Cardiac fibroblast (primary cell): ENCODE results near the gene RASL10A.

ENCODE experiments used
- DNase-seq, 2 donors: peaks; one replicate each; pipeline versions ENCODE4 v3.0.0 to v3.0.0-alpha.2; 2010; ENCODE audit warnings: low read depth in 2 of 2
- H3K4me3 ChIP-seq, 2 donors: replicated peaks in 1 of 2; 1 replicate in 1 of 2; 2 replicates in 1 of 2; pipeline ENCODE4 v1.5.1; 2011; ENCODE audit warnings: low read depth in 2 of 2, low read length in 2 of 2, mild to moderate bottlenecking in 2 of 2, moderate library complexity in 1 of 2
- TF ChIP-seq, protein P1 (sequence below): IDR thresholded peaks from one replicate; pipeline ENCODE4 v1.5.1; 2011; ENCODE audit warnings: low read depth, mild to moderate bottlenecking, low read length, inconsistent platforms

The RASL10A gene

GRCh38 chr22:29339381-29340235, 24.1 kb upstream of the RASL10A start:
- TF ChIP-seq, protein P1, sequence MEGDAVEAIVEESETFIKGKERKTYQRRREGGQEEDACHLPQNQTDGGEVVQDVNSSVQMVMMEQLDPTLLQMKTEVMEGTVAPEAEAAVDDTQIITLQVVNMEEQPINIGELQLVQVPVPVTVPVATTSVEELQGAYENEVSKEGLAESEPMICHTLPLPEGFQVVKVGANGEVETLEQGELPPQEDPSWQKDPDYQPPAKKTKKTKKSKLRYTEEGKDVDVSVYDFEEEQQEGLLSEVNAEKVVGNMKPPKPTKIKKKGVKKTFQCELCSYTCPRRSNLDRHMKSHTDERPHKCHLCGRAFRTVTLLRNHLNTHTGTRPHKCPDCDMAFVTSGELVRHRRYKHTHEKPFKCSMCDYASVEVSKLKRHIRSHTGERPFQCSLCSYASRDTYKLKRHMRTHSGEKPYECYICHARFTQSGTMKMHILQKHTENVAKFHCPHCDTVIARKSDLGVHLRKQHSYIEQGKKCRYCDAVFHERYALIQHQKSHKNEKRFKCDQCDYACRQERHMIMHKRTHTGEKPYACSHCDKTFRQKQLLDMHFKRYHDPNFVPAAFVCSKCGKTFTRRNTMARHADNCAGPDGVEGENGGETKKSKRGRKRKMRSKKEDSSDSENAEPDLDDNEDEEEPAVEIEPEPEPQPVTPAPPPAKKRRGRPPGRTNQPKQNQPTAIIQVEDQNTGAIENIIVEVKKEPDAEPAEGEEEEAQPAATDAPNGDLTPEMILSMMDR: no peak

GRCh38 chr22:29338398-29338797, 22.9 kb upstream of the RASL10A start:
- no peak overlapping the region for H3K4me3 ChIP-seq
- TF ChIP-seq, protein P1: no peak
- no peak for DNase-seq

More at GRCh38 chr22:29339381-29340235, 24.1 kb upstream of the RASL10A start:
- no peak for DNase-seq
- no peak overlapping the region for H3K4me3 ChIP-seq

- DNase-seq: no peak
Measured at GRCh38 chr22:29337631-29338284, 22.3 kb upstream of the RASL10A start.

DNA sequence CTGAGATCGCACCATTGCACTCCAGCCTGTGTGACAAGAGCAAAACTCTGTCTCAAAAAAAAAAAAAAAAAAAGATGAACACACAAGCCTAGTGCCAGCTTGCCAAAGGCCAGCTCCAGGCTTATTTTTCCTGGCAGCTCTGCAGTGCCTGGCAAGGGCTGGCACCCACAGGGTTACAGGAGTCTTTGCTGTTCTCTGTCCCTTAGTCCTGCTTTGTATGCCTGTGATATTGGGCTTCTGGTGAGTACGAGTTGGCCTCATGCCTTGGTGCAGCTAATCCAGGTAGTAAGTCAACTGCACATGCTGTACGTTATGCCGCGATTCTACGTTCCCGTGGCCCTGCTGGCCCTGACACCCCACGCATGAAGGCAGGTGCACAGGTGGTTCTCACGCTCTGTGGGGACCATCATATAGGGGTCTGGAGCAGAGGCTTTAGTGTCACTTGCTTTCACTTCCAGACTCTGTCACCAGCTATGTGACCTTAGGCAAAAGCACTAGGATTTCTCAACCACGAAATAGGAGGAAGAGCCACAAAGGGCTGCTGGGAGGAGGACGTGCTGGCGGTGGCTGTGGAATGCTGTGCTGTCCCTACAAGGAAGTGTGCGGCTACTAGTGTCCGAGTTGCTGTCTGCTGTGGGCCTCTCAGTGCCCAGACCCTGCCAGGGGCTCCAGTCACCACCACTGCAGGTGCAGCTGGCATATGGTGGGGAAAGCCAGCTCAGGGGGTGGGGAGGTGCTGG, 21.4 kb upstream of the RASL10A start:
- H3K4me3 ChIP-seq: no peak overlapping the region
- no peak for DNase-seq
- TF ChIP-seq, protein P1: no peak

More at GRCh38 chr22:29337631-29338284, 22.3 kb upstream of the RASL10A start:
- H3K4me3 ChIP-seq: no peak overlapping the region
- TF ChIP-seq, protein P1: no peak

DNA sequence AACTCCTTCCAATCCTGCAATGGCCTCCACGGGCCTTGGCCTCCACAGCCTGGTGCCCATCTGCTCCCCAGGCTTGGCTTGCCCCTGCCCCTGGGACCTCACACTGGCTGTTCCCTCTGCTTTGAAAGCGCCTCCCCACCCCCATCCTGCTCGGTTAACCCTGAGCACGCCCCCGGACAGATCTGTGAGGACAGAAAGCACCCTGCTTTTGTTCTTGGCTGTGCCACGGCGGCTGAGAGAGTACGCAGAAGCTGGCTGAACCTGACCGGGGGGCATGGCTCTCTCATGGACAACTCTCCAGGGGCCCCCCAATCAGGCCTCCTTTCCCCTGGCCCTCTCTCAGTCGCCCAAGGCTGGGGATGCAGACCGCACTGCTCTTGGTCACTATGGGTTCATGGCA, 20.2 kb upstream of the RASL10A start:
- TF ChIP-seq, protein P1: no peak
- DNase-seq: no peak
- H3K4me3 ChIP-seq: no peak overlapping the region

GRCh38 chr22:29334696-29335344, 19.3 kb upstream of the RASL10A start:
- TF ChIP-seq, protein P1: no peak
- DNase-seq: no peak
- no peak overlapping the region for H3K4me3 ChIP-seq
